HG02571 (cell line): ENCODE measurements around the gene ZBTB8OS.
"Not testable (repeated sequence)": the region's sequence is repeated elsewhere in the genome, so short reads cannot be mapped to it uniquely, and the experiment has no call there.

Experiments used
- ATAC-seq: cut with Tn5 transposase; IDR thresholded peaks from one replicate; pipeline ENCODE4 v1.9.1; 2021; ENCODE audit warnings: mild to moderate bottlenecking, moderate library complexity; ENCODE audit not compliant: unreplicated experiment

Gene ZBTB8OS

DNA sequence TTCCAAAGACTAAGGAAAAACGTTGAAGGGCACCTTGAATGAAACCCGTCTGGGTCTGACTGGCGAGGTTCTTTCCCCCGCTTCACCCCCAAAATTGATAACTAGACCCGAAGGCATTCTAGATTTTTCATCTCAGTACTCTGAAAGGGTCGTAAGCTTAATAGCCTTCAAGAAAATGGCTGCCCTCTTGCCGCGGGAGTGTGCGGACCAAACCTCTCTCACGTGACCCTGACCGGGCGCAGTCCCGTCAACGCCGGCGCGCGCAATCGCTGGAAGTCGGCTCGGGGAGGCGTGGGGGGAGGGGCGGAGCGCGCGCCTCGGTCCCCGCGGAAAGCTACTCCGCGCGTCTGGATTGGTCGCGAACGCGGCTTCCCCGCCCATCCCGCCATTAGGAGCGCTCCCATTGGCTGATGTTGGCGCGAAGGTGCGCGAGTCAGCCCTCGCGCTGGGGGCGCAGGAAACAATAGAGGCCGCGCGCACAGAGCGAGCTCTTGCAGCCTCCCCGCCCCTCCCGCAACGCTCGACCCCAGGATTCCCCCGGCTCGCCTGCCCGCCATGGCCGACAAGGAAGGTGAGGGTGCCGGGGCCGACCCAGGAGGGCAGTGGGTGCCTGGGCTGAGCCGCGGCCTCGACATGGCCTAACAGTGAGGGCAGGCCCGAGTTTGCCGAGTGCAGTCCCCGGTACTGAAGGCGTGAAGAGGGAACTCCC lies 556 bp upstream of the ZBTB8OS start, which contains the start of gene RBBP4:
TSS of gene RBBP4 (plus strand) at position 457 of the 709 bp plus-strand sequence. CDS start at position 556, 99 bp downstream.
- ATAC-seq: peak; percentile 84

DNA sequence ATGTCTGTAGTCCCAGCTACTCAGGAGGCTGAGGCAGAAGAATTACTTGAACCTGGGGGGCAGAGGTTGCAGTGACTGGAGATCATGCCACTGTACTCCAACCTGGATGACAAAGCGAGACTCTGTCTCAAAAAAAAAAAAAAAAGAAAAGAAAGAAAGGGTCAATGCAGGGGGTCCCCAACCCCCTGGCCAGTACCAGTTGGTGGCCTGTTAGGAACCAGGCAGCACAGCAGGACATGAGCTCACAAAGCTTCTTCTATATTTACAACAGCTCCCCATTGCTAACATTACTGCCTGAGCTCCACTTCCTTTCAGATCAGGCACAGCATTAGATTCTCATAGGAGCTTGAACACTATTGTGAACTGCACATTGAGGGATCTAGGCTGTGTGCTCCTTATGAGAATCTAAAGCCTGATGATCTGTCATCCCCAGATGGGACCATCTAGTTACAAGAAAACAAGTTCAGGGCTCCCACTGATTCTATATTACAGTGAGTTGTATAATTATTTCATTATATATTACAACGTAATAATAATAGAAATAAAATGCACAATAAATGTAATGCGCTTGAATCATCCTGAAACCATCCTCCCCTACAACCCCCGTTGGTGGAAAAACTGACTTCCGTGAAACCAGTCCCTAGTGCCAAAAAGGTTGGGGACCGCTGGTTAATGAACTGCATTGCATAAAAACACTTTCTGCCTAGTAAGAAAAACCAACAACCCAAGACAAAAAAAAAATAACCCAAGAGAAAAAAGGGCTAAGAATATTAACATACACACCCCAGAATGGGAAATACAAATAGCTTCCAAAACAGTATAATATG lies 2.8 kb downstream of the ZBTB8OS start:
- ATAC-seq: no peak

DNA sequence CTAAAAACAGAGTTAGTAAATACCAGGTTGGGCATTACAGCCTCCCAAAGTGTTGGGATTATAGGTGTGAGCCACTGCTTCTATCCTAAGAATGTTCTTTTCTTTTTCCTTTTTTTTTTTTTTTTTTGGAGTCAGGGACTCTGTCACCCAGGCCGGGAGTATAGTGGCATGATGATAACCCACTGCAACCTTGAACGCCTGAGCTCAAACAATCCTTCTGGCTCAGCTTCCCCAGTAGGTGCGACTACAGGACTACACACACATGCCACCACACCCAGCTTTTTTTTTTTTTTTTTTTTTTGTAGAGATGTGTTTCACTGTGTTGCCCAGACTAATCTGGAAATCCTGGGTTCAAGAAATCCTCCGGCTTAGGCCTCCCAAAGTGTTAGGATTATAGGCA lies 5.9 kb downstream of the ZBTB8OS start:
- ATAC-seq: no peak

DNA sequence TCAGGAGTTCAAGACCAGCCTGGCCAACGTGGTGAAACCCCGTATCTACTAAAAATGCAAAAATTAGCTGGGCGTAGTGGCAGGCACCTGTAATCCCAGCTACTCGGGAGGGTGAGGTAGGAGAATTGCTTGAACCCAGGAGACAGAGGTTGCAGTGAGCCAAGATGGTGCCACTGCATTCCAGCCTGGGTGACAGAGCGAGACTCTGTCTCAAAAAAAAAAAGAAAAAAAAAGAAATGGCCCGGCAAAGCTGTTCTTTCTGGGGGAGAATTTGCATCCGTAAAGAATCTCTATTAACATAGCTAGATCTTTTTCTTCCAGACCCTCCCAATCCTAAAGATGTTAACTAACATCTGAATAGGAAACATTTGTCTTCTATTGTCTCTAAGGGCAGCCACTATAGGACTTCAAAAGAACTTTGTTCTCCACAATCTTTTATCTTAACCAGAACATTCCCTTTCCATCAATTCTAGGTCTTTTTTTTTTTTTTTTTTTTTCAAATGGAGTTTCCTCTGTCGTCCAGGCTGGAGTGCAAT lies 8.0 kb downstream of the ZBTB8OS start:
- not testable (repeated sequence) for ATAC-seq

GRCh38 chr1:32639489-32640075 lies 10.8 kb downstream of the ZBTB8OS start:
- no peak for ATAC-seq

- ATAC-seq: no peak
Observed at GRCh38 chr1:32636914-32637645, 13.3 kb downstream of the ZBTB8OS start.

DNA sequence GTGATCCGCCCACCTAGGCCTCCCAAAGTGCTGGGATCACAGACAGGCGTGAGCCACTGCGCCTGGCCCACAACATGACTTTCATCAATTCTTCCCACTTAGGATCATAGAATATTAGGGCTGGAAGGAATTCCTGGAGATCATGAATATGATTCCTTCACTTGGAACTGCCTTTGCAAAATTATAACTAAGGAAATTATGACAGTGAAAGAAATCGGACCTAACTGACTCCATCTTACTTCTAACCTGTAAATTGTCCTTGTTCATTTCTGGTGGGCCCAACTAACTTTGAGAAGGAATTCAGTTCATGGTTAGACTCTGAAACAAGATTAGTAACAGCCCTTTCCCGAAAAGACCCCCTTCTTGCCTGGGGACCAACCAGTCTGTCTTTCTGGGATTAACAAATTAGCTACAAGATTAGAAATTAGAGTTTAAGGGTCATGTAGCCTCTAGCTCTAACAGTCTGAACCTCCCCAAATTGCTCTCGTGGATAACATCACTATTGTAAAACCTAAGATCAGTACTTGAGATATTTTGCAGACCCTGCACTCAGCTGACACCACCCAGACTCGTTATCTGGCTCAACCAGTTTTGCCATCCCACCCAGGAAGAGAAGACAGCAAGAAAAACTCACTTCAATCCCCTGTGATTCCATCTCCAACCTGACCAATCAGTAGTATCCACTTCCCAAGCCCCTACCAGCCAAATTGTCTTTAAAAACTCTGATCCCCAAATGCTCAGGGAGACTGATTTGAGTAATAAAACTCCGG lies 14.7 kb downstream of the ZBTB8OS start:
- no peak for ATAC-seq

GRCh38 chr1:32632829-32633228 lies 17.5 kb downstream of the ZBTB8OS start:
- ATAC-seq: no peak

- not testable (repeated sequence) for ATAC-seq
Observed at GRCh38 chr1:32630173-32630572, 20.2 kb downstream of the ZBTB8OS start.

GRCh38 chr1:32627596-32628162 lies 22.7 kb downstream of the ZBTB8OS start:
- peak; percentile 49 for ATAC-seq

DNA sequence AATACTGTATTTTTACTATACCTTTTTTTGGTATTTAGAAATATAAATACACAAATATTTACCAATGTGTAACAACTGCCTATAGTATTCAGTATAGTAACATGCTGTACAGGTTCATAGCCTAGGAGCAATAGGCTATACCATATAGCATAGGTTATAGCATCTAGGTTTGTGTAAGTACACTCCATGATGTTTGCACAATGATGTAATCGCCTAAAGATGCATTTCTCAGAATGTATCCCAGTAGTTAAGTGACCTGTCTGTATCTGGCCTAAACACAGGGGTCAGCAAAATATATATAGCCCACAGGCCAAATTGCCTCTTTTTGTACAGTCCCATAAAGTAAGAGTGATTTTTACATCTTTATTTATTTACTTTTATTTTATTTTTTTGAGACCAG lies 24.2 kb downstream of the ZBTB8OS start:
- no peak for ATAC-seq

DNA sequence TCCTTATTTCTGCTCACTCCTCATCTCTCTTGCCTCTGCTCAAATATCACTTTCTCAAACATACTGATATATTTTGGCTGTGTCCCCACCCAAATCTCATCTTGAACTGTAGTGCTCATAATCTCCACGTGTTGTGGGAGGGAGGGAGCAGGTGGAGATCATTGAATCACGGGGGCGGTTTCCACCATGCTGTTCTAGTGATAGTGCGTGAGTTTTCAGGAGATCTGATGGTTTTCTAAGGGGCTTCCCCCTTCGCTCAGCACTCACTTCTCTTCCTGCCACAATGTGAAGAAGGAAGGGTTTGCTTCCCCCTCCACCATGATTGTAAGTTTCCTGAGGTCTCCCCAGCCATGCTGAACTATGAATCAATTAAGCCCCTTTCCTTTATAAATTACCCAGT lies 26.6 kb downstream of the ZBTB8OS start:
- ATAC-seq: no peak

GRCh38 chr1:32622806-32623681 lies 27.3 kb downstream of the ZBTB8OS start:
- no peak for ATAC-seq

GRCh38 chr1:32622205-32622604 lies 28.1 kb downstream of the ZBTB8OS start:
- no peak for ATAC-seq

DNA sequence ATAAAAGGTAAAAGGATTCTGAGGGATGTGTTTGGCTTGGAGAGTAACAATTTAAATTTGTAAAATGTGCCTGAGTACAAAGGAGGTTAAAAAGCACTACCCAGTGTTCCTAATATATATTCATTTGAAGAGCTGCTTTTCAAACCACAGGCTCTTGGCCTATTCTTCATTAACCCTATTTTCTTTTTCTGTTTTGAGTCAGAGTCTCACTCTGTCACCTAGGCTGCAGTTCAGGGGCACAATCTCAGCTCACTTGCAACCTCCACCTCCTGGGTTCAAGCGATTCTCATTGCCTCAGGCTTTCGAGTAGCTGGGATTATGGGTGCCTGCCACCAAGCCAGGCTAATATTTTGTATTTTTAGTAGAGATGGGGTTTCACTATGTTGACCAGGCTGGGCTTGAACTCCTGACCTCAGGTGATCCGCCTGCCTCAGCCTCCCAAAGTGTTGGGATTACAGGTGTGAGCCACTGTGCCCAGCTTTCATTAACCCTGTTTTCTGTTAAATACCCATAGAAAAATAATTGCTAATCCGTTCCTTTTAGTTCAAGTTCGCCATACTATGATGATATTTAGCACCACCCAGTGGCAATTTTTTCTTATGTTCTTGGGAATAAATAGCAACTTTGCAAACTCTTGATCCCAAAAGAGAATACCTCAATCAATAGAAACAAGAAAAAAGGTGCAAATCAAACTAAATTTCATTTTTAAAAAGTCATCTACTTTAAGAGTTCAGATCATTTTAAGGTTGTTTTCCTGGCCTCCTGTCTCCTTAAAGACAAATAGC lies 30.5 kb downstream of the ZBTB8OS start:
- ATAC-seq: peak; percentile 79

- no peak for ATAC-seq
Observed at GRCh38 chr1:32618673-32619221, 31.6 kb downstream of the ZBTB8OS start.

DNA sequence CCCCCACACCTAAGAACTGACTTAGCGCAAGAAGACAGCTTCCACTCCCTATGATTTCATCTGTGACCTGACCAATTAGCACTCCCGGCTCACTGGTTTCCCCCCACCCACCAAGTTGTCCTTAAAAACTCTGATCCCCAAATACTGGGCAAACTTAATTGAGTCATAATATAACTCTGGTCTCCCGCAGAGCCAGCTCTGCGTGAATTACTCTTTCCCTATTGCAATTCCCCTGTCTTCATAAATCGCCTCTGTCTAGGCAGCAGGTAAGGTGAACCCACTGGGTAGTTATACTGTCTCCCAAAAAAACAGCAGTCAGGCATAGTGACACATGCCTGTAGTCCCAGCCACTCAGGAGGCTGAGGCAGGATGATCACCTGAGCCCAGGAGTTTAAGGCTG lies 36.9 kb downstream of the ZBTB8OS start:
- ATAC-seq: no peak
